Adipose tissue (tissue), 3 donors: ENCODE data around the gene ZFHX2. TPM values are rescaled to one million over a fixed set of nuclear protein-coding genes. Genes with fewer than 3 reads are reported as not detected.

Experiments used
- H3K27ac ChIP-seq: one replicate; pipeline ENCODE4 v1.5.1; 2013; ENCODE audit warnings: low read depth, low read length
- WGBS, 3 donors: extraction: QIAGEN DNeasy Blood & Tissue Kit; methylation state at CpG; one replicate each; pipeline ENCODE4 v1.1.7; 2013; 5-methylcytosine and 5-hydroxymethylcytosine counted together
- polyA plus RNA-seq, 3 donors: library from polyadenylated mRNA; stranded (reverse); fragments of 200-250 nt; gene quantifications; one replicate each; pipeline ENCODE4 v1.2.3, GENCODE V29; 2013
- donor health status: healthy with polysubstance abuse.
- donor health status: Bipolar disorder and iron deficiency.
- donor health status: healthy.

ZFHX2 gene
- polyA plus RNA-seq, 3 donors = 0.35 to 0.79 (median 0.74) TPM

DNA sequence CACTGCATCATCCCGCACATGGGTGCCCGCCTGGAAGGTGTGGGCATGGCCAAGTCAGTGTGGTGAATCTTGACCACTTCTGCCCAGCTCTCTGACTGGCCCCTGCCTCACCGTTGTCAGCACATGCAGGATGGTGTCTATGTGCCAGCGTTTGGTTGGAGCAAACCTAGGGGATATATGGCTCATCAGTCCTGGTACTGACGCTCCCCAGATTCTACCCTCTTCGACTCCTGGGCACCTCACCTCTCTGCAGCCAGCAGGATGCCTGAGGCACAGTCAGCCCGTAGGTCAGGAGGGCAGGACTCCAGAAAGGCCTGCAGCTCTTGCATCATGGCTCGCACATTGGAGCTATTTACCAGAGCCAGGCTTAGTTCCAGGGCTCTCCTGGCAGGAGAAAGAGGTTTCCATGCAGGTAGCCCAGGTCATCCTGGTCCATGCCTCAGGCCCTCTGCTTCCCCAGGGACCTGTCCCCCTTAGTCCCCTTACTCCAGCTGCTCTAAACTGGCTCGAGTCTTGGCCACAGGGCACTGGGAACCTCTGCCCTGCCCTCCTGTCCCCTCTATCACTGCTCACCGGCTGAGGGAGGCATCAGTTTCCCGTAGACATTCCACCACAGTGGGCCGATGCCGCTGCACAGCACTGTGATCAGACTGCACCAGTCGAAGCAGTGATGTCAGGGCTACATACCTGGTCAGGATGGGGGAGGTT is 12.1 kb upstream of the ZFHX2 start:
- WGBS, 3 donors = 77 to 83% (median 79%) methylated on average over 14 of the region's 14 CpGs
- no peak overlapping the region for H3K27ac ChIP-seq

DNA sequence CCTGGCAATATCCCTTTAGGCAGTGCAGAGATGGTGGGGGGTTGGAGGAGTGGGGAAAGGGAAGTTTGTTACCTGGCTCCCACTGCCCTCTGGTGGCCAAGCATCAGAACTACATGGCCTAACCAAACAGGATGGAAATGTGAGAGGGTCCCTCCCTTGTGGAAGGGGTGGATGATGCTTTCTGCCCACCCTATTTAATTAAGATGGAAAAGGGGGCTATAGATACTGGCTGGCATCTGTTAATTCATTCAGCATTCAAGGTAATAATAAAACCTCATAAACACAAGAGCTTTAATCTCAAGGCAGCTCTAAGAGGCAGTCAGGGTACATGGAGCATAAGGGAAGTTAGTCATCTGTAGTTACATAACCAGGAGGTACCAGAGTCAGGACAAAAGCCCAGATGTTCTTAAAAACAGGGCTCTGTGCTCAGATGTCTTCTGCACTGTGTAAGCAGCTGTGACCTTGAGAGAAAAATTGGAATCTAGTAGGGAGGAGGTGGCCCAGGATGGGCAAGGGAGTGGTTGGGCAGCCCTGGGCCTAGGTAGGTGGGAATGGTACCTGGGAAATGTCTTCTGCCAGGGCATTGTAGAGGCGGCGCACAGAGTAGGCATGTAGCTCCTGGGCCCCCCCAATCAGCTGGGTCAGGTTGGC is 11.4 kb upstream of the ZFHX2 start:
- H3K27ac ChIP-seq = no peak overlapping the region
- WGBS, 3 donors = 85 to 98% (median 85%) methylated on average over 2 of the region's 2 CpGs

DNA sequence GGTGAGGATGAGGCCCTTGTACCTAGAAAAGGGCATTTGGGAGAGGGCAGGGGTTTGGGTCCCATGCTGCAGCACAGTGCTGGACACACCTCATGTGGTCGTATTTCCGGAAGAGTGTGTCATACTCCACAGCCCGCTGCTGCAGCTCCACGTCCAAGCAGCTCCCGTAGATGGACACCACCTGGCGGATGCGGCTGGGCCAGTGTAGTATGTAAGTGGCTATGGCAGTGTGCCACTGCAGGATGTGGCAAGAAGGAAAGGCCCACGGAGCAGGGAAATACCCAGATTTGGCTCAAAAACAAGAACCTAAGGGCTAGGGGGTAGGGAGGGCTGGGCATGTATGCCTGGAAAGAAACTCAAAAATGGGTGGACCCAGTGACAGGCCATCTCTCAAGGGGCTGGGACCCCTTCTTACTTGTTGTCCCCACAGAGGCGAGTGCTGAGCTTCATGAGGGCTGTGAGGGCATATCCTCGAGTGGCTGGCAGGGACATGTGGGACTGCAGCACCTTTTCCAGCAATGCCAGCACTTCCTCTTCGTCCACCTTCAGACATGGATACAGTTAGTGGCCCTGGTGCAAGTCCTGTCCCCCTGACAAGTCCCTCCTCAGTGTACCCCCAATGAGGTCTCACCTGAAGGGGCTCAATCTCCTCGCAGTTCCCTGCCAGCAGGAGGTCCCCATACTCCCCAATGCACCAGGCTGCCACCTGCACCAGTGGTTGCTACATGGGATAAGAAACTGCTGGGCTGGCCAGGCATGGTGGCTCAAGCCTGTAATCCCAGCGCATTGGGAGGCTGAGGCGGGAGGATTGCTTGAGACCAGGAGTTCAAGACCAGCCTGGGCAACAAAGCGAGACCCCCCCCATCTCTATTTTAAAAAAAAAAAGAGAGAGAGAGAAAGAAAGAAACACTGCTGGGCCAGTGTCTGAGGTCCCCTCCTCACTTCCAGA is 10.6 kb upstream of the ZFHX2 start:
- no peak overlapping the region for H3K27ac ChIP-seq
- WGBS, 3 donors = 74 to 82% (median 81%) methylated on average over 15 of the region's 15 CpGs

DNA sequence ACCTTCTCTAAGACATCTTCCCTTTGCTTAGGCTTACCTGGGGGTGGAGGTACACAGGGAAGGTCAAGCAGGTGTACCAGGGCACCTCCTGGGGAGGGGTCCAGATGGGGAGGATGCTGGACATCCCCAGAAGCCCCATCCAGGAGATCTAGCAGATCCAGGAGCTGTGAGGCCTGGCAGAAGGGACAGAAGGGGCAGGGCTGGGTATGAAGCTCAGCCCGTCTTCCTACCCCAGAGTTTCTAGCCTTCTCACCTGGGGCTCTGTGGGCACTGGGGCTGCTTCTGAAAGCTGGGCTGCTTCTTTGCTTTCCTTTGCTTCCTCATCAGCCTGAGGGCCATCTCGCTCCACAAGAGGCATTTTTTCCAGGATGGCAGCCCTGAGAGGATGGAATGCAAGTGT is 9.7 kb upstream of the ZFHX2 start:
- 87 to 97% (median 94%) methylated on average over 2 of the region's 2 CpGs for WGBS, 3 donors
- H3K27ac ChIP-seq = no peak overlapping the region

DNA sequence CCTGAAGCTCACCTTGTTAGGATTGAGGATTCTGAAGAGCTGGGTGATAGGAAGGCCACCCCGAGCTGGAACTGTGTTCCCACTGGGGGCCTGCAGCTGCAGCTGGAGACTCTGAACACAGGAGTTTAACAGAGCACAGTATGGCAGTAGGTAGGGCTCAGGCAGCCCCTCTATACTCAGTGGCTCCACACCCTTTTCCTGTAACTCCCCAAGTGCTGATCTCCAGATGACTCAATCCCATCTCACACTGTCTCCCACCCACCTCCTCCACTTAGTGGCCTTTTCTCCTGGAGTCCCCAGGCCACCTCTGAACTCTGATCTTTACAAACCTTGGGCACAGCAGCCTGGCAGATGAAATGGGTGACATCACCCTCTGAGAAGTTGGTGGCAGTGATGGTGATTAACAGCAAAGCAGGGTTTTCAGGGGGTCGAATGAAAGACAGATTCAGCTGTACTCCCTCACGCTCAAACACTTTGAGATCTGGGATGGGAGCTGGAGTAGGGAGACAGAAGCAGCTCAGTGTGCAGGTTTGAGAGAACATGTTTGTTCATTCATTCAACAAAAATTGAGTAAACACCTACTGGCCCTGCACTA is 8.5 kb upstream of the ZFHX2 start:
- no peak overlapping the region for H3K27ac ChIP-seq
- WGBS, 3 donors = 83 to 90% (median 90%) methylated on average over 3 of the region's 3 CpGs

DNA sequence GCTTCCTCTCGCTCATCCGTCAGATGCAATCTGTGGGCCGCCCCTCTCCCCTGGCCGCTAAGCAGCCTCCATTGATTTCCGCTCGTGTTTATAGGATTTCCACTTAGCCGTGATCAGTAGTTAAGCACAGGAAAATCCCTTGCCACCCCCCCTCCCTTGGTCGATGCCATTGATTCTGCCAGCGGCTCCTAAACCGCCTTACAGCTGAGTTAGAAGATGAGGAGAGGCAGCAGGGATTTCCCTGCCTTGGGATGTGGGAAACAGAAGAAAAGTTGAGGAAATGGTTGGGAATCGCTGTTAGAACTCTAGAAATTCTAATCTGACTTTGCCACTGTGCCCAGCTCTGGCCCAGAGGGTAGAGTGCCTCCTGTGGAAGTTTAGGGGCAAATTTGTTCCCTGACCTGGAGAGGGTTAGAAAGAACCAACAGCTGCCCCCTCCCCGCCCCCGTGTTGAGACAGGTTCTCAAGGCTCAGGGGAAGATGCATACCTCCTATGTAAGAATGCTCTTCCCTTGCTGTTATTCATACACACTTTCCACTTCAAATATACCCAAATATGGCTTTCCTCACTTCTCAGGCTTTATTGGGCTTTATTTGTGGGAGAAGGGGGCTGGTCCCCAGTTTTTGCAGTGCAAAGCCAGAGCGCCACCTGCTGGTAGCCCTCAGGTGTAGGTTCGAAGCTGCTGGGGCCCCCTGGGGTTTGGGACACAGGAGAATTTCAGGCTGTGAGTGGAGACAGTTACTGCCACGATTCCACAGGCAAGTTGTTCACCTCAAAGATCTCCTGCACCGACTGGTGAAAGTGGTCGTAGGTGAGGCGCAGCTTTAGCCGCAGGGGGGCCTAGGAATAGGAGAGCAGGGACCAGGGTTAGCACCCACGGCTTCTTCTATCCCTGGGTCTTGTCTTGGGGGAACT is 7.7 kb upstream of the ZFHX2 start:
- H3K27ac ChIP-seq = no peak overlapping the region
- WGBS, 3 donors = 68 to 75% (median 75%) methylated on average over 21 of the region's 21 CpGs

DNA sequence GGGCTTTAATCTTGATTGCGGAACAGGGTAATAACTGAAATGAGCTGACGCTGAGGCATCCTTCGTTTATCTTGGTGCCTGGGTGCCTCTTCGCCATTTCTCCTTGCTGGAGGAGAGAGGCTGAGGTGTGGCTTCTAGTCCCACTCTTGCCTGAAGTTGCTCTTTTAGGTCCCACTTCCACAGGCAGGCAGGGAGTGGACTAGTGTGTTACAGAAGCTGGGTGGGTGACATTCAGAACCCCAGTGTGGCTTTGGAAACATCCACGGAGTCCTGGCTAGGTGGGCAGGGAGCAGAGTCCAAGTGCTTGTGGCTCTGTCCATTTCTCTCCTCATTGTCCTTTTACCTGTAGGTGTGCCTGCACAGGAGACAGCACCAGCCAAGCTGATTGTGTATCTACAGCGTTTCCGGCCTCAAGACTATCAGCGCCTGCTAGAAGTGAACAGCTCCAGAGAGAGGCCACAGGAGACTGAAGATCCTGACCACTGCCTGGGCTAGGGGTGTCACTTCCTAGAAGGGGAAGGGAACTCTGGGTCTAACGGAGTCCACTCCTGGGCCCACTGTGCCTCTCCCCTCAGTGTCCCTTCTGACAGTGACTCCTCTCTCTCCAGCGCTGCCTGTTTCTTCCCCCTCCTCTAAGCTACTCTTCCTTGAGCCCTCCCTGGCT is 6.9 kb upstream of the ZFHX2 start:
- WGBS, 3 donors = 82 to 90% (median 88%) methylated on average over 10 of the region's 10 CpGs
- H3K27ac ChIP-seq = no peak overlapping the region

DNA sequence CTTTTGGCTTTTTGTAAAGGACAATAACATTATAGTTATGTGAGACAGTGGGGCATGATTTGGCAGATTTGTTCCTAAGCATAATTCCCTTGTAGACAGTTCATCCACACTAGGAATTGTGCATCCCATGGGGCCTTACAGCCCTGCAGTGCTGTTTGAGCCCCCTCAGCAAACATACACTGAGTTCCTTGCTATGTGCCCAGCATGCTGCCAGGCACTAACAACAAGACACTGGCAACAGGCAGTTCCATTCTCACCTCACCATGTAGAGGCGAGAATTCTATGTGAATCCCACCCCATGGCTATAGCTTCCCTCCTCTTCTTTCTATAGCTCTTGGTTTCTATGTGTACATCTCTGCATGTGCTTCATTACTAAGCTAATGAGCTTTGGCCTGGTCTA is 6.4 kb upstream of the ZFHX2 start:
- 89 to 100% (median 97%) methylated on average over 1 of the region's 1 CpG for WGBS, 3 donors
- H3K27ac ChIP-seq = no peak overlapping the region

DNA sequence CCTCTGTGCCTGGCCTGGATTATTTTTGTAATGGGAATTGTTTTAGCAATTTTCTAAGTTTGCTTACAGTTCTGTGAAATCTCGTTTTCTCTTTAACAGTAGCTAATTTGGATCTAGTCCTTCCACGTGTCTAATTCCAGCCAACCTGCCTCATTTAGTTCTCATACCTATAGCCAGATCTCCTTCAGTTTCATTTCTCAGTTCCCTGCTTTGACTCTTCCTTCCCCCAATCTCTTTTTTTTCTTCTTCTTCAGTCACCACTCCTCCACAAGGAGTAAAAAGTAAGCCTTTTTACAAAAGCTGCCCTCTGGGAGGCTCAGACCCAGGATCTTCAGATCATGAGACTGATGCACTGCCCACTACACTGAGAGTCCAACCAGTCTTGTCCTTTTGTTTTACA is 6.0 kb upstream of the ZFHX2 start:
- no peak overlapping the region for H3K27ac ChIP-seq
- 36 to 58% (median 46%) methylated on average over 2 of the region's 2 CpGs for WGBS, 3 donors

DNA sequence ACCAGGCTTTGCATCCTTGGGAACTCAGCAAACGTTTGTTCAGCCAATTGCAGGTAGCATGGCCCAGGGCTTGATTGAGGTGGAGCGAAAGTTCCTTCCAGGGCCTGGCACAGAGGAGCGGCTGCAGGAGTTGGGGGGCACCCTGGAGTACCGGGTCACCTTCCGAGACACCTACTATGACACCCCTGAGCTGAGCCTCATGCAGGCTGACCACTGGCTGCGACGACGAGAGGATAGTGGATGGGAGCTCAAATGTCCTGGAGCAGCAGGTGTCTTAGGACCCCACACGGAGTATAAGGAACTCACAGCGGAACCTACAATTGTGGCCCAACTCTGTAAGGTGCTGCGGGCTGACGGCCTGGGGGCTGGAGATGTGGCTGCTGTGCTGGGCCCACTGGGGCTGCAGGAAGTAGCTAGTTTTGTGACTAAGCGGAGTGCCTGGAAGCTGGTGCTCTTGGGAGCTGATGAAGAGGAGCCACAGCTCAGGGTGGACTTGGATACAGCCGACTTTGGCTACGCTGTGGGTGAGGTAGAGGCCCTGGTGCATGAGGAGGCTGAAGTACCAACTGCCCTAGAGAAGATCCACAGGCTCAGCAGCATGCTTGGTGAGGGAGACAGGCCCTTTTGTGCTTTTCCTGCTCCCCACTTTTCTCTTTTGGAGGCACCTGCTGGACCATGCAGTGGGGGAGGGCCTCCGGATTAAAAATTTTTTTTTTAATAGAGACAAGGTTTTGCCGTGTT is 5.3 kb upstream of the ZFHX2 start:
- WGBS, 3 donors = 35 to 52% (median 43%) methylated on average over 17 of the region's 17 CpGs
- H3K27ac ChIP-seq = no peak overlapping the region

DNA sequence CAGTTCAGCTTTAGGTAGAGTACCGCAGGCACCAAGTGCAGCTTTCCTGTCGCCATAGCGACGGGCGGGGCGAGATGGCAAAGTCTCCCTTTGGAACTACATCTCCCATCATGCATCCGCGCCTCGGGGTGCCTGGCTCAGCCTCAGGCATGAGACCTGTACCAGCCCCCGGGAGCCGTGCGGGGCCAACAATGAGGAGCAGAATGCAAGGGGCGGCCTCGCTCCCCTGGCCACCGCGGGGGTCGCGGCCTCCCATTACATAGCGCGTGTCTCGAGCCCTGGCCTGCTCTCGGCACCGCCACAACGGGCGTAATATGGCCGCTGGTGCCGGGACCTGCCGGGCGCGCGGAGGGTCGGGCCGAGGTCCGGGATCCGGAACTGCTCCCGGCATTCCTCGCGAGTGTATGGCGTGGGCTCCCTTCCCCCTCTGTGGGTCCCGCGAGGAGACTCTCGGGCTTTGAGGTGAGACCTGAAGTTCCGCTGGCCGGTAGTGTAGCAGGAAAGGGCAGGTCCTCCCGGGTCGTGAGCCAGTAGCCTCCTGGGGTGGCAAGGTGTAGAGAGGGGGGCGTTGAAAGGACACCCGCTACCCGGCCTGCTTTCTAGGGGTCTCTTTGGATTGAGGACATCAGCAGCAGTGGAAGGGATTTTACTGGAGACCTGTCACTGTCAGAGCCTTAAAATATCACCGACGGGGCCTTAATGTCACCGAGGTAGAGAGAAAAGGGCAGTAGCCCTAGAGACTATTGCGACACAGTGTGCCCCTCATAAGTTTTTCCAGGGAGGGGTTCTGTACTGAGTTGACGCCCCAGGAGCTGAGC is 4.5 kb upstream of the ZFHX2 start, which contains the start of gene THTPA:
TSS of gene THTPA (plus strand) at position 390 of the 818 bp plus-strand sequence. CDS start 487 bp downstream, outside the sequence.
- WGBS, 3 donors = 1% methylated on average over 49 to 54 of the region's 54 CpGs
- peak within 1 kb of the TSS; percentile 71 for H3K27ac ChIP-seq

DNA sequence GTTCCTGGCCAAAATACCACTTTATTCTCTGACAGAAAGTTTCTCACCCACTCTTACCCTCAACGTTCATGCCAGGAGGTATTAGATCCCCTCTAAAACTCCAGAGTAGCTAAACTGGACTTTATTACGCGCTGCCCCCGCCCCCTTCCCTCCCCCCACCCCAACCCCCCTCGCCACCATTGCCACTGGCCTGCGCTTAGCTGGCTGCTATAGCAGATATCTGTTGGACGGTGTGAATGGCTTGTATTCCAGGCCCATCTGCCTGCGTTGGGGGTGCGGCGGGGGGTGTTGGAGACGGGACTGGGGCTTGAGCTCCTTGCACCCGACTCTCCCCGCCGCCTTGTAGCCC is 3.9 kb upstream of the ZFHX2 start:
- no peak overlapping the region for H3K27ac ChIP-seq
- 2 to 3% (median 2%) methylated on average over 14 of the region's 14 CpGs for WGBS, 3 donors

DNA sequence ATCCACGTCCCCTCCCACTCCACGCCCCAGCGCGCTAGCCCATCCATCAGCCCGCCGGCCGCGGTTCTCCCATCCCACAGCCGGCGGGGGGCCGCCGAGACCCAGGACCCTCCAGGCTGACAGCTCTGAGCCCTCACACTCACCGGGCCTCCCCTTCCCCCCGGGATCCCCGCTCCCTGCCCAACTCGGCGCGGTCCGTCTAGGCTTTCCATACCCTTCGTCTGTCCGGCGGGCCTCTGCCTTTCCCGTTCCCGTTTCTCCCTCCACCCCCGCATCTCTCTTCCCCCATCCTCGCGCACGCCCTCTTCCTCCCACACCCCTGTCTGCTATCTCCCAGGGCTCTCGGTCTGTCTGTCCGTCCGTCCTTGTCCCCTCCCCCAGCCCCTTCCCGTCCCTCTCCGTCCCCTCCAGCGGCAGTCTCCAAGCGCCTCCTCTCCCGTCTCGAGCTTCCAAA is 726 bp downstream of the ZFHX2 start:
- WGBS, 3 donors = 1 to 4% (median 1%) methylated on average over 34 to 37 of the region's 37 CpGs
- H3K27ac ChIP-seq = peak overlapping the region; percentile 13

DNA sequence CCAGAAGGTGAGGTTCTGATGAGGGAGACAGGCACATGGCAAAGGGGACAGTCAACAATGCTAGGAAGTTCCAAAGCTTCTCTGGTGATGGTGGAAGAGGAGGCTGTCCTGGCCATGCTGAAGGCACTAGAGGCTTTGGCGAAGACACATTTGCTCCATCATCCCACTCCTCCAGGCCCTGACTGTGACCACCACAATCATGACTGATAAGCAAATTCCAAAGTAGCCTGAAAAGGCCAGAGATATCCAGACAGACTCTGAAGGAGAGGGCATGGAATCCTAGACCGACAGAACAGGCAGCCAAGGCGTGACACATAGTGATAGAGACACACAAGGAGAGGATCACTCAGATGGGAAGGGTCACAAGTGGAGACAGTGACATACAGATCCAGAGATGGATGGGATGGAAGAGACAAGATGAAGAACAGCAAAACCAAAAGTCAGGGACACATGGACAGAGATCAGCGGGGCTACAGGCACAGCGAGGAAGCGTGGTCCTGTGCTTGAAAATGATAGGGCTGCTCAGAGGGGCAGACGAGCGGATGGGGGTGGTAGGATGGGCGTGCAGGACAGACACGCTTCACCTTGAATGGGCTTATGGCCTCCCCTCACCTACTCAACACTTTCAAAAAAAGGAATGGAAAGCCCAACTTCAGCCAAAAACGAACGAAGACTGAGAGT is 1.3 kb downstream of the ZFHX2 start:
- 55 to 68% (median 56%) methylated on average over 12 of the region's 12 CpGs for WGBS, 3 donors

More for the DNA sequence above, 1.3 kb downstream of the ZFHX2 start:
- no peak overlapping the region for H3K27ac ChIP-seq
